DOHH2 (cell line): Measurements from ENCODE around the gene SMARCD1.

ENCODE experiments used
- H3F3A ChIP-seq: fragments of 200-600 bp; sonication (generic), shearing (Covaris generic); 2 replicates; pipeline ENCODE4 v1.6.0; 2016; ENCODE audit warnings: antibody characterized with exemption, mild to moderate bottlenecking; ENCODE audit not compliant: control insufficient read depth, insufficient read depth
- H3K27ac ChIP-seq: fragments of 200-600 bp; sonication (generic); 2 replicates; pipeline ENCODE4 v1.5.1; 2014; ENCODE audit warnings: low read depth, mild to moderate bottlenecking, low read length, moderate library complexity
- H3K27me3 ChIP-seq: fragments of 200-600 bp; sonication (generic); 2 replicates; pipeline ENCODE4 v1.6.1; 2014; ENCODE audit warnings: mild to moderate bottlenecking, low read length, mixed read lengths; ENCODE audit not compliant: control insufficient read depth
- H3K36me3 ChIP-seq: fragments of 200-600 bp; sonication (generic); 2 replicates; pipeline ENCODE4 v1.6.1; 2014; ENCODE audit warnings: mild to moderate bottlenecking, low read length, moderate library complexity, mixed read lengths; ENCODE audit not compliant: control insufficient read depth
- H3K4me1 ChIP-seq: fragments of 200-600 bp; sonication (generic); 2 replicates; pipeline ENCODE4 v1.6.1; 2014; ENCODE audit warnings: mild to moderate bottlenecking, low read length, mixed read lengths; ENCODE audit not compliant: control insufficient read depth
- H3K4me2 ChIP-seq: fragments of 200-600 bp; sonication (generic); 2 replicates; pipeline ENCODE4 v1.6.0; 2014; ENCODE audit warnings: mild to moderate bottlenecking, low read length, moderate library complexity
- H3K4me3 ChIP-seq: fragments of 200-600 bp; sonication (generic); 2 replicates; pipeline ENCODE4 v1.5.1; 2014; ENCODE audit warnings: mild to moderate bottlenecking, low read length, mixed read lengths
- H3K79me2 ChIP-seq: fragments of 200-600 bp; sonication (generic); 2 replicates; pipeline ENCODE4 v1.6.1; 2014; ENCODE audit warnings: mild to moderate bottlenecking, low read length, mixed read lengths; ENCODE audit not compliant: control insufficient read depth
- H3K9me2 ChIP-seq: fragments of 200-600 bp; sonication (generic); replicated peaks from 2 replicates; pipeline ENCODE4 v1.6.1; 2014; ENCODE audit warnings: mild to moderate bottlenecking, low read length, mixed read lengths; ENCODE audit not compliant: control insufficient read depth
- H3K9me3 ChIP-seq: fragments of 200-600 bp; sonication (generic); 2 replicates; pipeline ENCODE4 v1.6.1; 2014; ENCODE audit warnings: antibody characterized with exemption, low read length, mixed read lengths; ENCODE audit not compliant: control insufficient read depth, insufficient read depth
- H4K20me1 ChIP-seq: fragments of 200-600 bp; sonication (generic); 2 replicates; pipeline ENCODE4 v1.6.0; 2014; ENCODE audit warnings: low read depth, mild to moderate bottlenecking, antibody characterized with exemption, low read length, moderate library complexity; ENCODE audit not compliant: control insufficient read depth, insufficient read depth
- EZH2phosphoT487 ChIP-seq: fragments of 200-600 bp; sonication (generic); IDR thresholded peaks from 2 replicates; pipeline ENCODE4 v1.6.1; 2017; ENCODE audit warnings: borderline replicate concordance, mild to moderate bottlenecking, antibody characterized with exemption, low read length, moderate library complexity, mixed read lengths
- TF ChIP-seq, protein P1 (sequence below): fragments of 200-600 bp; sonication (generic); IDR thresholded peaks from one replicate; pipeline ENCODE4 v1.5.1; 2014; ENCODE audit warnings: antibody characterized with exemption, mild to moderate bottlenecking, low read depth, low read length; ENCODE audit not compliant: poor library complexity, severe bottlenecking

SMARCD1 gene

GRCh38 chr12:50120953-50121352 is 35.8 kb downstream of the SMARCD1 start:
- Histone ChIP-seq H3K27ac (no peak overlapping the region), H3K9me3 (no peaks in the 10 kb centered on the region), H3K27me3 (no peaks in the 10 kb centered on the region), H3K4me3 (no peak overlapping the region), H3K4me1 (no peaks in the 10 kb centered on the region), H3K79me2 (peaks cover 33% of the 10 kb centered on the region), H4K20me1 (no peaks in the 10 kb centered on the region), H3K4me2 (no peak overlapping the region), H3K9me2 (no peaks in the 10 kb centered on the region), H3F3A (no peaks in the 10 kb centered on the region), H3K36me3 (peaks cover 48% of the 10 kb centered on the region)
- TF ChIP-seq, protein P1, sequence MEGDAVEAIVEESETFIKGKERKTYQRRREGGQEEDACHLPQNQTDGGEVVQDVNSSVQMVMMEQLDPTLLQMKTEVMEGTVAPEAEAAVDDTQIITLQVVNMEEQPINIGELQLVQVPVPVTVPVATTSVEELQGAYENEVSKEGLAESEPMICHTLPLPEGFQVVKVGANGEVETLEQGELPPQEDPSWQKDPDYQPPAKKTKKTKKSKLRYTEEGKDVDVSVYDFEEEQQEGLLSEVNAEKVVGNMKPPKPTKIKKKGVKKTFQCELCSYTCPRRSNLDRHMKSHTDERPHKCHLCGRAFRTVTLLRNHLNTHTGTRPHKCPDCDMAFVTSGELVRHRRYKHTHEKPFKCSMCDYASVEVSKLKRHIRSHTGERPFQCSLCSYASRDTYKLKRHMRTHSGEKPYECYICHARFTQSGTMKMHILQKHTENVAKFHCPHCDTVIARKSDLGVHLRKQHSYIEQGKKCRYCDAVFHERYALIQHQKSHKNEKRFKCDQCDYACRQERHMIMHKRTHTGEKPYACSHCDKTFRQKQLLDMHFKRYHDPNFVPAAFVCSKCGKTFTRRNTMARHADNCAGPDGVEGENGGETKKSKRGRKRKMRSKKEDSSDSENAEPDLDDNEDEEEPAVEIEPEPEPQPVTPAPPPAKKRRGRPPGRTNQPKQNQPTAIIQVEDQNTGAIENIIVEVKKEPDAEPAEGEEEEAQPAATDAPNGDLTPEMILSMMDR = no peak
- no peak for TF ChIP-seq EZH2phosphoT487

DNA sequence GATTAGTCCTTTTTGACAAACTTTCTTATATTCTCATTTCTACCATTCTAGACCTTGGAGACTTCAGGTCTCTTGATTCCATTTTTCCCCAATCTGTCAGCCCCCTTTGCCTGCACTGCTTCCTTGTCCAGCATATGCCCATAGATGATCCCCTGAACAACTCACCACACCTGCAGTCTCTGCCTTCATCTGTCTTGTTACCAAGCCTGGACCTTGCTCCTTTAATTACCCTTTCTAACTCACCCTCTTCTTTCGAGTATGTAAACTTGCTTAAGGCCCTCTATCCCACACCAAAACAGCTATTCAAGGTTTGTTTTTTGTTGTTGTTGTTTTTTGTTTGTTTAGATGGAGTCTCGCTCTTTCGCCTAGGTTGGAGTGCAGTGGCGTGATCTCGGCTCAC is 36.5 kb downstream of the SMARCD1 start:
- no peaks in the 10 kb centered on the region for H3K9me3 ChIP-seq
- H3K4me1 ChIP-seq = no peaks in the 10 kb centered on the region
- H3K79me2 ChIP-seq = peaks cover 26% of the 10 kb centered on the region
- H3K27ac ChIP-seq = no peak overlapping the region
- TF ChIP-seq, protein P1 = no peak
- TF ChIP-seq EZH2phosphoT487 = no peak
- H3F3A ChIP-seq = no peaks in the 10 kb centered on the region
- no peaks in the 10 kb centered on the region for H4K20me1 ChIP-seq
- H3K9me2 ChIP-seq = no peaks in the 10 kb centered on the region
- H3K4me3 ChIP-seq = no peak overlapping the region
- peaks cover 42% of the 10 kb centered on the region for H3K36me3 ChIP-seq
- H3K4me2 ChIP-seq = no peak overlapping the region
- H3K27me3 ChIP-seq = no peaks in the 10 kb centered on the region

GRCh38 chr12:50123203-50123602 is 38.1 kb downstream of the SMARCD1 start:
- Histone ChIP-seq H3K9me3 (no peaks in the 10 kb centered on the region), H3K27me3 (no peaks in the 10 kb centered on the region), H3K27ac (no peak overlapping the region), H4K20me1 (no peaks in the 10 kb centered on the region), H3K79me2 (peaks cover 14% of the 10 kb centered on the region), H3K36me3 (peaks cover 52% of the 10 kb centered on the region), H3K4me2 (no peak overlapping the region), H3K4me1 (no peaks in the 10 kb centered on the region), H3K4me3 (no peak overlapping the region), H3K9me2 (no peaks in the 10 kb centered on the region), H3F3A (no peaks in the 10 kb centered on the region)
- TF ChIP-seq, protein P1 = no peak
- no peak for TF ChIP-seq EZH2phosphoT487
